ENCODE measurements around the gene TOGARAM1.

DNA sequence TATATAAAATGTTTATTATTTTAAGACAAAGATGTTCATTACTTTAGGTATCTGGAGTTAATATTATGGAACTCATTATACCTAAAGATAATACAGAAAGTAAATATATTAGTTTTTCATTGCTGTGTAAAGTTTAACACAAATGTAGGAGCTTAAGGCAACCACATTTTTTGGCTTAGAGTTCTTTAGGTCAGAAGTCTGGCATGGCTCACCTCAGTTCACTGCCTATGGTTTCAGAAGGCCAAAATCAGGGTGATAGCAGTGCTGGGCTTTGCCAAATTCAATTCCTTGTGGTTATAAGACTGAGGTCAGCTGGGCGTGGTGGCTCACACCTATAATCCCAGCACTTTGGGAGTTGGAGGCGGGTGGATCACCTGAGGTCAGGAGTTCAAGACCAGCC, 86.4 kb downstream of the TOGARAM1 start:
- TF ChIP-seq, protein P1, sequence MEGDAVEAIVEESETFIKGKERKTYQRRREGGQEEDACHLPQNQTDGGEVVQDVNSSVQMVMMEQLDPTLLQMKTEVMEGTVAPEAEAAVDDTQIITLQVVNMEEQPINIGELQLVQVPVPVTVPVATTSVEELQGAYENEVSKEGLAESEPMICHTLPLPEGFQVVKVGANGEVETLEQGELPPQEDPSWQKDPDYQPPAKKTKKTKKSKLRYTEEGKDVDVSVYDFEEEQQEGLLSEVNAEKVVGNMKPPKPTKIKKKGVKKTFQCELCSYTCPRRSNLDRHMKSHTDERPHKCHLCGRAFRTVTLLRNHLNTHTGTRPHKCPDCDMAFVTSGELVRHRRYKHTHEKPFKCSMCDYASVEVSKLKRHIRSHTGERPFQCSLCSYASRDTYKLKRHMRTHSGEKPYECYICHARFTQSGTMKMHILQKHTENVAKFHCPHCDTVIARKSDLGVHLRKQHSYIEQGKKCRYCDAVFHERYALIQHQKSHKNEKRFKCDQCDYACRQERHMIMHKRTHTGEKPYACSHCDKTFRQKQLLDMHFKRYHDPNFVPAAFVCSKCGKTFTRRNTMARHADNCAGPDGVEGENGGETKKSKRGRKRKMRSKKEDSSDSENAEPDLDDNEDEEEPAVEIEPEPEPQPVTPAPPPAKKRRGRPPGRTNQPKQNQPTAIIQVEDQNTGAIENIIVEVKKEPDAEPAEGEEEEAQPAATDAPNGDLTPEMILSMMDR (conservative IDR thresholded peaks at IDR 0.05), result no peak
- TF ChIP-seq EZH2 (IDR thresholded peaks at IDR 0.05; ENCODE audit: low read depth), result no peak

Data from PC-9 (cell line).